Thyroid gland (tissue), 4 donors: ENCODE results near the gene ISOC2.

Source experiments
- CTCF ChIP-seq, 6 experiments: fragments of 200-600 bp in 3 of 6; fragments of 450-650 bp in 3 of 6; sonication (generic) in 3 of 6; IDR thresholded peaks; one replicate each; pipeline ENCODE4 v1.5.1; 2016 to 2019; ENCODE audit warnings: antibody characterized with exemption in 6 of 6, mild to moderate bottlenecking in 2 of 6, inconsistent platforms in 1 of 6, moderate library complexity in 1 of 6
- POLR2A ChIP-seq, 2 donors: fragments of 450-650 bp; IDR thresholded peaks; one replicate each; pipeline ENCODE4 v1.6.1; 2017; ENCODE audit warnings: antibody characterized with exemption in 2 of 2, mild to moderate bottlenecking in 2 of 2, moderate library complexity in 1 of 2

DNA sequence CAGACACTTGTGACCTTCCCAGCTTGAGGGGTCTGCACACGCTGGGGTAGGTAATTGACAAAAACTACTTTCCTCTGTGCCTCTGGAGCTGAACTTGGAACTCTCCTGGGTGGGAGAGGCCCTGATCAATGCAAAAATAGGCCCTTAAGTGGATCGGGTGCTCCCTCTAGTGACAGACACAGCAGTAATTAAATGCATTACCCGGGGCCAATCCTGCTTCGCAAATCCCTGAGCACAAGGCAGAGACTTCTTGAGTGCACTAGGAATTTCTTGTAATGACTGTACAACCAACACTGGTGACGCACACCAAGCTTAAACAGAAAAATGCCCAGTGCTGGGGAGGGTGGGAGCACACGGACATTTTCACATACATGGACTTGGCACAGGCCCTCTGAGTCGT lies 43.3 kb downstream of the ISOC2 start:
- TF ChIP-seq POLR2A (IDR thresholded peaks at IDR 0.05): no peak
- peak; percentile 29 to 81 (median 68) for TF ChIP-seq CTCF (IDR thresholded peaks at IDR 0.05)
